Ammon's horn (tissue), 1 donor: ENCODE results near the gene MAPK8IP2.

Source experiments
- DNase-seq: peaks from one replicate; pipeline ENCODE4 v3.0.0-alpha.2; 2016; ENCODE audit warnings: low spot score

MAPK8IP2 gene

GRCh38 chr22:50600538-50600937, at the start of gene MAPK8IP2:
TSS of gene MAPK8IP2 (plus strand) at chr22:50600793. CDS start at chr22:50600819, 26 bp downstream.
- no peak for DNase-seq

- no peak for DNase-seq
These were observed 49.3 kb upstream of the MAPK8IP2 start for GRCh38 chr22:50551160-50551752.

- no peak for DNase-seq
These were observed 47.3 kb upstream of the MAPK8IP2 start for GRCh38 chr22:50553310-50553709.

- no peak for DNase-seq
These were observed 43.9 kb upstream of the MAPK8IP2 start for GRCh38 chr22:50556703-50557102.

- no peak for DNase-seq
These were observed 40.6 kb upstream of the MAPK8IP2 start for GRCh38 chr22:50560034-50560433.

GRCh38 chr22:50561401-50562358, 38.9 kb upstream of the MAPK8IP2 start:
- DNase-seq, result no peak

GRCh38 chr22:50562523-50563412, 37.8 kb upstream of the MAPK8IP2 start, which contains the start of gene SYCE3:
TSS of gene SYCE3 (minus strand) at chr22:50562919. CDS start at chr22:50556405, 6,514 bp downstream.
- DNase-seq, result peak; percentile 97

- no peak for DNase-seq
These were observed 37.0 kb upstream of the MAPK8IP2 start for GRCh38 chr22:50563413-50564160.

- DNase-seq, result no peak
These were observed 36.3 kb upstream of the MAPK8IP2 start for GRCh38 chr22:50564289-50564688.

- no peak for DNase-seq
These were observed 32.8 kb upstream of the MAPK8IP2 start for GRCh38 chr22:50567721-50568252.

- DNase-seq, result no peak
These were observed 32.0 kb upstream of the MAPK8IP2 start for GRCh38 chr22:50568626-50569025.

- no peak for DNase-seq
These were observed 31.5 kb upstream of the MAPK8IP2 start for GRCh38 chr22:50569041-50569459.

- DNase-seq, result no peak
These were observed 30.6 kb upstream of the MAPK8IP2 start for GRCh38 chr22:50569896-50570535.

- no peak for DNase-seq
These were observed 29.7 kb upstream of the MAPK8IP2 start for GRCh38 chr22:50570861-50571260.

- DNase-seq, result no peak
These were observed 29.1 kb upstream of the MAPK8IP2 start for GRCh38 chr22:50571264-50572175.

- DNase-seq, result no peak
These were observed 27.6 kb upstream of the MAPK8IP2 start for GRCh38 chr22:50572965-50573364.

GRCh38 chr22:50573491-50574382, 26.9 kb upstream of the MAPK8IP2 start:
- no peak for DNase-seq

- DNase-seq, result no peak
These were observed 26.2 kb upstream of the MAPK8IP2 start for GRCh38 chr22:50574383-50574755.
